ENCODE data around the gene ARHGAP1. TPM values are rescaled to one million over a fixed set of nuclear protein-coding genes. Genes with fewer than 3 reads are reported as not detected.

ARHGAP1 gene
- polyA plus RNA-seq, 1 donor from 2014 or later, result 9.3 TPM

- no peaks in the 10 kb centered on the region for H3K79me2 ChIP-seq (replicated peaks; ENCODE audit: insufficient read depth, low read length)
- no peak overlapping the region for H3K4me3 ChIP-seq (ENCODE audit: low read length)
- H3K36me3 ChIP-seq (ENCODE audit: insufficient read depth, low read length), result no peaks in the 10 kb centered on the region
- H4K20me1 ChIP-seq (ENCODE audit: insufficient read depth), result no peaks in the 10 kb centered on the region
- H3K27ac ChIP-seq (ENCODE audit: low read length), result no peak overlapping the region
- no peak overlapping the region for H2AFZ ChIP-seq (ENCODE audit: low read depth, low read length)
- H3K4me2 ChIP-seq (ENCODE audit: low read length), result no peak overlapping the region
- H3K27me3 ChIP-seq (ENCODE audit: insufficient read depth, low read depth, low read length), result no peaks in the 10 kb centered on the region
- no peaks in the 10 kb centered on the region for H3K9me2 ChIP-seq (ENCODE audit: insufficient read depth, low read length)
- no peak overlapping the region for H3K9ac ChIP-seq (ENCODE audit: low read length)
- TF ChIP-seq TAF1 (IDR thresholded peaks at IDR 0.05; ENCODE audit: low read depth) (no peak), POLR2AphosphoS5 (IDR thresholded peaks at IDR 0.05) (no peak), MXI1 (conservative IDR thresholded peaks at IDR 0.05; ENCODE audit: poor library complexity, severe bottlenecking) (no peak), EZH2 (IDR thresholded peaks at IDR 0.05; ENCODE audit: borderline replicate concordance, insufficient read depth, low read length, poor library complexity, severe bottlenecking) (no peak), CTCF (IDR thresholded peaks at IDR 0.05; ENCODE audit: poor library complexity, severe bottlenecking) (no peak), RAD21 (conservative IDR thresholded peaks at IDR 0.05) (no peak), REST (IDR thresholded peaks at IDR 0.05; ENCODE audit: borderline replicate concordance) (no peak), EP300 (conservative IDR thresholded peaks at IDR 0.05; ENCODE audit: poor library complexity, severe bottlenecking) (no peak), SMC3 (conservative IDR thresholded peaks at IDR 0.05; ENCODE audit: poor library complexity) (no peak)
- H3F3A ChIP-seq (ENCODE audit: insufficient read depth, low read length, poor library complexity, severe bottlenecking), result no peaks in the 10 kb centered on the region
- no peaks in the 10 kb centered on the region for H3K9me3 ChIP-seq (ENCODE audit: low read length)
These were observed 30.7 kb downstream of the ARHGAP1 start for GRCh38 chr11:46669711-46670139.

GRCh38 chr11:46668480-46669085, 31.8 kb downstream of the ARHGAP1 start:
- no peak overlapping the region for H3K9ac ChIP-seq (ENCODE audit: low read length)
- no peaks in the 10 kb centered on the region for H3K79me2 ChIP-seq (replicated peaks; ENCODE audit: insufficient read depth, low read length)

More at GRCh38 chr11:46668480-46669085, 31.8 kb downstream of the ARHGAP1 start:
- Histone ChIP-seq H3K9me3 (ENCODE audit: low read length) (no peaks in the 10 kb centered on the region), H2AFZ (ENCODE audit: low read depth, low read length) (no peak overlapping the region), H3K27me3 (ENCODE audit: insufficient read depth, low read depth, low read length) (no peaks in the 10 kb centered on the region), H3K27ac (ENCODE audit: low read length) (no peak overlapping the region), H3K4me2 (ENCODE audit: low read length) (no peak overlapping the region), H3K4me3 (ENCODE audit: low read length) (no peak overlapping the region), H4K20me1 (ENCODE audit: insufficient read depth) (no peaks in the 10 kb centered on the region), H3K9me2 (ENCODE audit: insufficient read depth, low read length) (no peaks in the 10 kb centered on the region), H3F3A (ENCODE audit: insufficient read depth, low read length, poor library complexity, severe bottlenecking) (no peaks in the 10 kb centered on the region), H3K36me3 (ENCODE audit: insufficient read depth, low read length) (no peaks in the 10 kb centered on the region)
- TF ChIP-seq MXI1 (conservative IDR thresholded peaks at IDR 0.05; ENCODE audit: poor library complexity, severe bottlenecking) (no peak), TAF1 (IDR thresholded peaks at IDR 0.05; ENCODE audit: low read depth) (no peak), POLR2AphosphoS5 (IDR thresholded peaks at IDR 0.05) (no peak), EP300 (conservative IDR thresholded peaks at IDR 0.05; ENCODE audit: poor library complexity, severe bottlenecking) (no peak), CTCF (IDR thresholded peaks at IDR 0.05; ENCODE audit: poor library complexity, severe bottlenecking) (no peak), EZH2 (IDR thresholded peaks at IDR 0.05; ENCODE audit: borderline replicate concordance, insufficient read depth, low read length, poor library complexity, severe bottlenecking) (no peak), REST (IDR thresholded peaks at IDR 0.05; ENCODE audit: borderline replicate concordance) (no peak), SMC3 (conservative IDR thresholded peaks at IDR 0.05; ENCODE audit: poor library complexity) (no peak), RAD21 (conservative IDR thresholded peaks at IDR 0.05) (no peak)

Measured in neural cell (in vitro differentiated cells).